Left renal cortex interstitium (tissue), 4 donors: Measurements from ENCODE around the gene COL8A2. TPM values are rescaled to one million over a fixed set of nuclear protein-coding genes. Genes with fewer than 3 reads are reported as not detected.

Experiments used
- DNase-seq, 4 donors: peaks; one replicate each; pipeline ENCODE4 v3.0.0-alpha.2; 2013; ENCODE audit warnings: low read depth in 4 of 4, low spot score in 2 of 4, missing footprints in 1 of 4
- polyA plus RNA-seq, 4 donors: library from polyadenylated mRNA; unstranded; fragments of 120-200 nt; gene quantifications; one replicate each; pipeline ENCODE4 v1.2.1, GENCODE V29; 2013; ENCODE audit not compliant: insufficient read length in 4 of 4

Gene COL8A2
- polyA plus RNA-seq, 4 donors: 1.6 to 2.8 (median 1.9) TPM

- no peak for DNase-seq
Measured at GRCh38 chr1:36080236-36080635, 44.8 kb downstream of the COL8A2 start.

DNA sequence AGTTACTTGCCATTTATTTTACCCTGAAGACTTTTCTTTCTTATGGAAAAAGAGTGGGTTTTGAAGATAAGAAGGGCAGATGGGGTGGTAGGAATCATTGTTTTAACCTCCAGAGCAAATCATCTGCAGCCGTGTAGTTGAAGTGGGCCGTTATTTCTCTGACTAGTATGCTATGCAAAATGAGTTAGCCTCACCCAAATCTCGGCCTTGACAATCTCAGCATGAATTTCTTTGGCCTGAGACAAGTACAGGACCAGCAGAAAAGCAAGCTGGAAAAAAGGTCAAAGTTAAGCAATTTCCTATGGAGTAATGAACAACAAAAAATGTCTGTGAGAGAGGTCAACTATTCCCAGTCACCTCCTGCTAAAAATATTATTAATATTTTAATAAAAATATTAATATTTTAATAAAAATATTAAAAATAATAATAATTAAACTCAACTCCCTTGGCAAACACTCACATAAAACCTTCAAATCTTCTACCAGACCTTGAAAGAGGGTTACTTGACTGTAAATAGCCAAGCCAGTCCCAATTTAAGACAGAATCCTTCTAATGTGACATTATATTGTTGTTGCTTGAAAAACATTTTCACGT is 47.9 kb downstream of the COL8A2 start:
- DNase-seq: no peak

- DNase-seq: no peak
Measured at GRCh38 chr1:36070349-36070748, 54.7 kb downstream of the COL8A2 start.

DNA sequence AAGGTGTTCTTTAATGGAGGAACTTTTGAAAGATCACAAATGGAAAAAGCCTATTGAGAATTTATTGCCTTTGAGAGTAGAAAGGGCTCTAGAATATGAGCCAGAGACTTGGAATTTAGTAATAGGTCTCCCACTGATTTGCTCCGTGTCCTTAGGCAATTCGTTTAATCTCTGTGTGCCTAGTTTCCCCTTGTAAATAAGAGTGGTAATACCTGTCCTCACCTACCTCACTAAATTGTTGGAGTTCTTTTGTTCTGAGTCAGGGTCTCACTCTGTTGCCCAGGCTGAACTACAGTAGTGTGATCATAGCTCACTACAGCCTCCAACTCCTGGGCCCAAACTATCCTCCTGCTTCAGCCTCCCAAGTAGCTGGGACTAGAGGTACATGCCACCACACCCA is 56.2 kb downstream of the COL8A2 start:
- DNase-seq: no peak

GRCh38 chr1:36067871-36068270 is 57.2 kb downstream of the COL8A2 start:
- DNase-seq: no peak

DNA sequence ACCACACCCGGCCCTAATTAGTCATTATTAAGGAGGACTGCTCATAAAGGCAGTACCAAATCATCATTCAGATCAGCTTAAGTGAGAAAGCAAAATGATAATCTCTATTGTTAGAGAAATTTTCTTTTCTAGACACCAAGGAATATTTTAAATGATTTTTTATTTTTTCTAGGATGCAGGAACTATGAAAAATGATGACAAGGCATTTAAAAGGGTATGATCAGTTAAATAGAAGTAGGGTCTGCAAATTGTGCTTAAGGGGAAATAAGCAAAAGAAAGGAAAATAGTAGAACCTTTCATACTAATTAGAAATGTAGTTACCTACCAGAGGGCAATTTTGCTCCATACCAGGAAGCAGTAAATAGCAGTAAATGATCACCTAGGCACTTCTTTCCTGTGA is 62.7 kb downstream of the COL8A2 start:
- DNase-seq: no peak

GRCh38 chr1:36055706-36056105 is 69.3 kb downstream of the COL8A2 start:
- no peak for DNase-seq

DNA sequence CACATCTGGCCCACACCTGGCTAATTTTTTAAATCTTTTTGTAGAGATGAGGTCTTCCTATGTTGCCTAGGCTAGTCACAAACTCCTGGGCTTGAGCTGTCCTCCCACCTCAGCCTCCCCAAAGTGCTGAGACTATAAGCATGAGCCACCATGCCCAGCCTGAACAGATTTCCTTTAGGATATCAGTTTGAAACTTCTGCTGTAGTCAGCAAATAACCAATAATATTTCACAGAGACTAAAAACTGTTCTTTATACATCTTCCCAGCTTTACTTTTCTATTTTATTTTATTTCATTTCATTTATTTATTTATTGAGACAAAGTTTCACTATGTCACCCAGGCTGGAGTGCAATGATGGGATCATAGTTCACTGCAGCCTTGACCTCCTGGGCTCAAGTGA is 71.0 kb downstream of the COL8A2 start:
- no peak for DNase-seq

DNA sequence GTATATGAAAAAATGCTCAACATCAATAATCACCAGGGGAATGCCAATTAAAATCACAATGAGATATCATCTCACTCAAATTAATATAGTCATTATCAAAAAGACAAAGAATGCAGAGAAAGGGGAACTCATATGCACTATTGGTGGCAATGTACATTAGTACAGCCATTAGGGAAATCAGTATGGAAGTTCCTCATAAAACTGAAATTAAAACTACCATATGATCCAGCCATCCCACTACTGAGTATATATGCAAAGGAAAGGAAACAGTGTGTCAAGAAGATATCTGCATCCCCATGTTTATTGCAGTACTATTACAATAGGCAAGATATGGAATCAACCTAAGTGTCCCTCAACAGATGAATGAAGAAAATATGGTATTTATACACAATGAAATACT is 73.2 kb downstream of the COL8A2 start:
- DNase-seq: no peak

Other genes starting within 250 kb of the COL8A2 start
- gene AGO1, start 242.0 kb downstream of the COL8A2 start, polyA plus RNA-seq: 10 to 100 TPM; 15.0 to 21.3 (median 17.8) TPM
- 10 to 100 TPM in 3 of 4 donors, 1 to 10 TPM in 1; 8.4 to 17.0 (median 13.3) TPM for gene AGO3, start 194.1 kb downstream of the COL8A2 start, polyA plus RNA-seq
- gene TEKT2, start 41.1 kb downstream of the COL8A2 start, polyA plus RNA-seq: 10 to 100 TPM in 2 of 4 donors, 1 to 10 TPM in 2; 9.4 to 14.3 (median 11.5) TPM
- 10 to 100 TPM; 31.2 to 38.3 (median 33.4) TPM for gene ADPRS, start 36.3 kb downstream of the COL8A2 start, polyA plus RNA-seq
- gene TRAPPC3, start 24.3 kb upstream of the COL8A2 start, polyA plus RNA-seq: 10 to 100 TPM; 63.0 to 67.7 (median 63.3) TPM
- gene MAP7D1, start 30.9 kb upstream of the COL8A2 start, polyA plus RNA-seq: 10 to 100 TPM; 57.5 to 77.7 (median 66.1) TPM
- 100 to 1,000 TPM; 121 to 150 (median 142) TPM for gene THRAP3, start 99.2 kb upstream of the COL8A2 start, polyA plus RNA-seq
- gene SH3D21, start 181.1 kb upstream of the COL8A2 start, polyA plus RNA-seq: 10 to 100 TPM; 18.5 to 40.8 (median 29.9) TPM
- 100 to 1,000 TPM in 2 of 4 donors, 10 to 100 TPM in 2; 43.1 to 142 (median 86.8) TPM for gene EVA1B, start 198.4 kb upstream of the COL8A2 start, polyA plus RNA-seq